Thoracic aorta (tissue), 2 donors: ENCODE measurements around the gene CNTN4. TPM values are rescaled to one million over a fixed set of nuclear protein-coding genes. Genes with fewer than 3 reads are reported as not detected.

Experiments
- ATAC-seq: fragments of 150-250 bp; one replicate; pipeline ENCODE4 v1.8.0; 2017; ENCODE audit warnings: low read depth; ENCODE audit not compliant: insufficient number of reproducible peaks, low FRiP score
- DNase-seq: peaks from one replicate; pipeline ENCODE4 v3.0.0-alpha.2; 2020; ENCODE audit warnings: low spot score
- H3K27ac ChIP-seq, 2 donors: fragments of 200-600 bp; sonication (generic); 1 replicate in 1 of 2; 2 replicates in 1 of 2; pipeline ENCODE4 v1.5.1; 2016; ENCODE audit warnings: mild to moderate bottlenecking in 2 of 2, moderate library complexity in 2 of 2
- H3K27me3 ChIP-seq: fragments of 200-600 bp; sonication (generic); replicated peaks from 2 replicates; pipeline ENCODE4 v1.6.0; 2016; ENCODE audit warnings: mild to moderate bottlenecking; ENCODE audit not compliant: insufficient read depth
- H3K36me3 ChIP-seq: fragments of 200-600 bp; sonication (generic); one replicate; pipeline ENCODE4 v1.5.1; 2016
- H3K4me1 ChIP-seq, 2 donors: fragments of 200-600 bp; sonication (generic); 1 replicate in 1 of 2; 2 replicates in 1 of 2; pipeline versions ENCODE4 v1.5.1 to v1.6.0; 2016; ENCODE audit warnings: low read depth in 2 of 2, mild to moderate bottlenecking in 1 of 2; ENCODE audit not compliant: control insufficient read depth in 1 of 2
- H3K4me3 ChIP-seq: fragments of 200-600 bp; sonication (generic); 2 replicates; pipeline ENCODE4 v1.5.1; 2016; ENCODE audit warnings: mild to moderate bottlenecking
- H3K9me3 ChIP-seq: fragments of 200-600 bp; sonication (generic); 2 replicates; pipeline ENCODE4 v1.5.1; 2016
- CTCF ChIP-seq: fragments of 200-600 bp; sonication (generic); IDR thresholded peaks from one replicate; pipeline ENCODE4 v1.5.1; 2019; ENCODE audit warnings: antibody characterized with exemption
- total RNA-seq, 2 donors: library from RNA; depleted of rRNA; stranded (reverse); fragments of >200 nt; gene quantifications; one replicate each; pipeline versions ENCODE4 v1.1.0 to v1.2.3, GENCODE V29; 2016

Gene CNTN4
- total RNA-seq, 2 donors from 2014 or later = 103 to 116 TPM

DNA sequence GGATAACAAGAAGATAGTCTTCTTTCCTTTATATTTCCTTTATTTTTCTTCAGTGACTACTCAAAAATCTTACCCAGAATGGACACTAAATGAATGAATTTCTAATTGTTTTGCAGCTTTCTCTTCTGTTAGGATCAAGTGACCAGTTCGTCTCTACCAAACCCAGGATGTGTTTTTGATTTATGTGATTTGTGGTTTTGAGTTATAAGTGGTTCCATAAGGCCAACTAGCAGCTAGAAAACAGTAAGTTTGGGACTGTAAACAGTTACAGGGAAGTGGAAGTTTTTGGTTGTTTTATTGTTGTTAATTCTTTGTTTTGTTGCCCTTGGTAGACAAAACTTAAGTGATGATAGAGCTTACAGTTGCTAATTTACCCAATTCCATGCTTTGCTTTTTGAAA is 555.0 kb downstream of the CNTN4 start:
- no peaks in the 10 kb centered on the region for H3K27me3 ChIP-seq
- H3K9me3 ChIP-seq = peaks cover 9% of the 10 kb centered on the region
- no peak overlapping the region for H3K27ac ChIP-seq
- no peak overlapping the region for H3K4me3 ChIP-seq
- H3K4me1 ChIP-seq = peaks cover 6 to 24% of the 10 kb centered on the region in 2 donors
- H3K36me3 ChIP-seq = no peaks in the 10 kb centered on the region
- ATAC-seq (no peak), DNase-seq (no peak)
- no peak for TF ChIP-seq CTCF

GRCh38 chr3:2655229-2655701 is 556.6 kb downstream of the CNTN4 start:
- ATAC-seq = no peak
- no peaks in the 10 kb centered on the region for H3K27me3 ChIP-seq
- H3K4me3 ChIP-seq = no peak overlapping the region
- H3K4me1 ChIP-seq = peaks cover 6 to 24% of the 10 kb centered on the region in 2 donors
- DNase-seq = no peak
- TF ChIP-seq CTCF = no peak
- H3K9me3 ChIP-seq = no peaks in the 10 kb centered on the region
- no peak overlapping the region for H3K27ac ChIP-seq
- H3K36me3 ChIP-seq = no peaks in the 10 kb centered on the region

GRCh38 chr3:2656806-2657777 is 558.4 kb downstream of the CNTN4 start:
- Histone ChIP-seq H3K4me3 (no peak overlapping the region), H3K36me3 (no peaks in the 10 kb centered on the region), H3K27ac (no peak overlapping the region), H3K27me3 (no peaks in the 10 kb centered on the region), H3K4me1 (peaks cover 6 to 24% of the 10 kb centered on the region in 2 donors), H3K9me3 (no peaks in the 10 kb centered on the region)
- no peak for ATAC-seq
- DNase-seq = no peak
- TF ChIP-seq CTCF = no peak

DNA sequence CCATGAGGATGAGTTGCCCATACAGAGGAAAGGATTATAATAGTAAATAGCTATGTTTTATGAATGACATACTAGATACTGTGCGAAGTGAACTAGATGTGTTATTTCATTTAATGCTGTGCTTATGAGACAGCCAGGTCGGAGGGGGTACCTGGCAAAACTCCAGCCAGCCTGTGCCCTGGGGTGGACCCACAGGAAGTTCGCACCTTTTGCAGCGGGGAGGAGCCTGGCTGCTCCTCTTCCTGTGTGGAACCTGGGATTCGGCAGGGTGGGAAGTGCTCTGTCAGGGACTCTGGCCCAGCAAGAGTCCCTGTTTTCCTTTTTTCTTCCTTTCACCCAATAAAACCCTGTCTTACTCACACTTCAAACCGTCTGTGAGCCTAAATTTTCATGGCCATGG is 559.3 kb downstream of the CNTN4 start:
- TF ChIP-seq CTCF = no peak
- H3K27ac ChIP-seq = no peak overlapping the region
- no peak for ATAC-seq

GRCh38 chr3:2659896-2660295 is 561.2 kb downstream of the CNTN4 start:
- ATAC-seq (no peak), DNase-seq (no peak)
- Histone ChIP-seq H3K9me3 (no peaks in the 10 kb centered on the region), H3K27ac (no peak overlapping the region), H3K36me3 (no peaks in the 10 kb centered on the region), H3K4me1 (peaks cover 6 to 18% of the 10 kb centered on the region in 2 donors), H3K27me3 (no peaks in the 10 kb centered on the region), H3K4me3 (no peak overlapping the region)
- no peak for TF ChIP-seq CTCF

More for the DNA sequence above, 559.3 kb downstream of the CNTN4 start:
- no peak for DNase-seq
- no peaks in the 10 kb centered on the region for H3K9me3 ChIP-seq
- peaks cover 6 to 24% of the 10 kb centered on the region in 2 donors for H3K4me1 ChIP-seq
- H3K27me3 ChIP-seq = no peaks in the 10 kb centered on the region
- H3K36me3 ChIP-seq = no peaks in the 10 kb centered on the region
- H3K4me3 ChIP-seq = no peak overlapping the region
